ENCODE measurements around the gene ABHD17B. TPM values are rescaled to one million over a fixed set of nuclear protein-coding genes. Genes with fewer than 3 reads are reported as not detected.

The ABHD17B gene
- total RNA-seq, 2 donors from 2014 or later: 20.6 to 33.6 TPM

DNA sequence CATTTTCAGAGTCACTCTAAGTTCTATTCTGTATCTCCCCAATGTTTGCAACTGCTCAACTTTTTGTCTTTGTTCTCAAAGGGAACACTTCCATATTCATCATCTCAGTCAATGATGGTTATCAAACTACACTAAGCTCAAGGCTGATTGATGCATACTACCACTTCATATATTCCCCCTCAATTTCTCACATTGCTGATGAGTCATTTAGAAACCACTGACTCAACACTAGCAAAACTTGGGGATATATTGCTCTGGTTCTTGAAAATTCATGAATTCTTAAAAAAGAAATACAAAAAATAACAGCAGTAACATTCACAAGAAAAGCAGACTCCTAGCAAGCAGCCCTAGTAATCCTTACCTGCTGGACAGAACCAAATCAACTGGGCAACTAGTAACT lies 52.2 kb downstream of the ABHD17B start:
- H3K9ac ChIP-seq (ENCODE audit: low read depth in 2 of 2, low read length in 2 of 2): no peak overlapping the region
- H3K4me3 ChIP-seq: no peak overlapping the region
- intact Hi-C loops (cut with DNase I): no loop called here
- no peak overlapping the region for H3K27ac ChIP-seq
- TF ChIP-seq, protein P1, sequence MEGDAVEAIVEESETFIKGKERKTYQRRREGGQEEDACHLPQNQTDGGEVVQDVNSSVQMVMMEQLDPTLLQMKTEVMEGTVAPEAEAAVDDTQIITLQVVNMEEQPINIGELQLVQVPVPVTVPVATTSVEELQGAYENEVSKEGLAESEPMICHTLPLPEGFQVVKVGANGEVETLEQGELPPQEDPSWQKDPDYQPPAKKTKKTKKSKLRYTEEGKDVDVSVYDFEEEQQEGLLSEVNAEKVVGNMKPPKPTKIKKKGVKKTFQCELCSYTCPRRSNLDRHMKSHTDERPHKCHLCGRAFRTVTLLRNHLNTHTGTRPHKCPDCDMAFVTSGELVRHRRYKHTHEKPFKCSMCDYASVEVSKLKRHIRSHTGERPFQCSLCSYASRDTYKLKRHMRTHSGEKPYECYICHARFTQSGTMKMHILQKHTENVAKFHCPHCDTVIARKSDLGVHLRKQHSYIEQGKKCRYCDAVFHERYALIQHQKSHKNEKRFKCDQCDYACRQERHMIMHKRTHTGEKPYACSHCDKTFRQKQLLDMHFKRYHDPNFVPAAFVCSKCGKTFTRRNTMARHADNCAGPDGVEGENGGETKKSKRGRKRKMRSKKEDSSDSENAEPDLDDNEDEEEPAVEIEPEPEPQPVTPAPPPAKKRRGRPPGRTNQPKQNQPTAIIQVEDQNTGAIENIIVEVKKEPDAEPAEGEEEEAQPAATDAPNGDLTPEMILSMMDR (IDR thresholded peaks at IDR 0.05): no peak
- DNase-seq: no peak
- H3K36me3 ChIP-seq: no peaks in the 10 kb centered on the region
- H3K9me3 ChIP-seq: no peaks in the 10 kb centered on the region
- no peaks in the 10 kb centered on the region for H3K27me3 ChIP-seq
- no peaks in the 10 kb centered on the region for H3K4me1 ChIP-seq

- Histone ChIP-seq H3K27me3 (no peaks in the 10 kb centered on the region), H3K27ac (no peak overlapping the region), H3K36me3 (no peaks in the 10 kb centered on the region), H3K4me3 (no peak overlapping the region), H3K4me1 (no peaks in the 10 kb centered on the region), H3K9me3 (no peaks in the 10 kb centered on the region), H3K9ac (ENCODE audit: low read depth in 2 of 2, low read length in 2 of 2) (no peak overlapping the region)
- intact Hi-C loops (cut with DNase I): no loop called here
- TF ChIP-seq, protein P1 (IDR thresholded peaks at IDR 0.05): no peak
- DNase-seq: no peak
Observed at GRCh38 chr9:71858102-71858798, 52.7 kb downstream of the ABHD17B start.

DNA sequence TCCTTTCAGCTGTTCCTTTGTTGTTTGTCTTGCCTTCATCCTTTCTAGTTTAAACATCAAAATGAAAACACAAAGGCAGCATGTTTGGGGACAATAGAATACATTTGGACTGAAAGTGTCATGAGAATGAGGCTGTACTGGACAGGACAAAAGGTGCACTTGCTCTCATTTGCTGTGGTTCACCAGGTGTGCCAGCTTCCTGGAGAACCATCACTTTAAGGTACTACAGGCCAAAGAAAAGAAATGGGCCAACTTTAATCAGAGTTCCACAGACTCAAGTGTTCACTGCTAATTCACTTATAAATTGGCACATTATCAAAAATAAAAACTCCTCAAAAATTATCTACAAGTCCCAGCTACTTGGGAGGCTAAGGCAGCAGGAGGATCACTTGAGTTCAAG lies 53.8 kb downstream of the ABHD17B start:
- intact Hi-C loops (cut with DNase I): no loop called here
- no peak overlapping the region for H3K4me3 ChIP-seq
- no peaks in the 10 kb centered on the region for H3K36me3 ChIP-seq
- H3K27ac ChIP-seq: no peak overlapping the region
- no peaks in the 10 kb centered on the region for H3K9me3 ChIP-seq
- H3K27me3 ChIP-seq: no peaks in the 10 kb centered on the region
- H3K4me1 ChIP-seq: no peaks in the 10 kb centered on the region
- no peak for DNase-seq
- TF ChIP-seq, protein P1 (IDR thresholded peaks at IDR 0.05): no peak
- H3K9ac ChIP-seq (ENCODE audit: low read depth in 2 of 2, low read length in 2 of 2): no peak overlapping the region

- Histone ChIP-seq H3K9me3 (no peaks in the 10 kb centered on the region), H3K27me3 (no peaks in the 10 kb centered on the region), H3K4me1 (no peaks in the 10 kb centered on the region), H3K9ac (ENCODE audit: low read depth in 2 of 2, low read length in 2 of 2) (no peak overlapping the region), H3K27ac (no peak overlapping the region), H3K36me3 (no peaks in the 10 kb centered on the region), H3K4me3 (no peak overlapping the region)
- no peak for DNase-seq
- TF ChIP-seq, protein P1 (IDR thresholded peaks at IDR 0.05): no peak
- intact Hi-C loops (cut with DNase I): no loop called here
Observed at GRCh38 chr9:71854811-71855210, 56.2 kb downstream of the ABHD17B start.

GRCh38 chr9:71853084-71853483 lies 57.9 kb downstream of the ABHD17B start:
- H3K4me1 ChIP-seq: no peaks in the 10 kb centered on the region
- TF ChIP-seq, protein P1 (IDR thresholded peaks at IDR 0.05): no peak
- no peak overlapping the region for H3K4me3 ChIP-seq
- intact Hi-C loops (cut with DNase I): no loop called here
- no peak for DNase-seq
- H3K27me3 ChIP-seq: no peaks in the 10 kb centered on the region
- H3K9me3 ChIP-seq: no peaks in the 10 kb centered on the region
- no peaks in the 10 kb centered on the region for H3K36me3 ChIP-seq
- no peak overlapping the region for H3K9ac ChIP-seq (ENCODE audit: low read depth in 2 of 2, low read length in 2 of 2)
- no peak overlapping the region for H3K27ac ChIP-seq
